GM13977 (cell line): ENCODE data around the gene ILF2.

Experiments used
- DNase-seq: peaks from one replicate; pipeline ENCODE4 v3.0.0; 2012; ENCODE audit warnings: low spot score
- CTCF ChIP-seq: IDR thresholded peaks from 2 replicates; pipeline ENCODE4 v1.5.1; 2012; ENCODE audit warnings: mild to moderate bottlenecking, control low read depth; ENCODE audit not compliant: insufficient read depth; ENCODE audit errors: extremely low read depth, missing control alignments
- in situ Hi-C: fragments of 300-500 bp; cut with MboI; formaldehyde crosslinking; loops from one replicate; pipeline ENCODE4 v1.12.0; 2022; ENCODE audit warnings: low sequenced_read_pairs, low pct_unique_long_range_greater_than_20kb, mixed read lengths, inconsistent platforms; ENCODE audit not compliant: unreplicated experiment

Gene ILF2

GRCh38 chr1:153698020-153698922 is 27.5 kb upstream of the ILF2 start:
- TF ChIP-seq CTCF: no peak
- in situ Hi-C loops: no loop called here
- DNase-seq: no peak

GRCh38 chr1:153697191-153698019 is 26.6 kb upstream of the ILF2 start:
- in situ Hi-C loops: no loop called here
- DNase-seq: no peak
- TF ChIP-seq CTCF: no peak

- in situ Hi-C loops: no loop called here
- no peak for TF ChIP-seq CTCF
- no peak for DNase-seq
Observed at GRCh38 chr1:153696741-153697140, 25.9 kb upstream of the ILF2 start.

GRCh38 chr1:153693466-153693865 is 22.7 kb upstream of the ILF2 start:
- no peak for TF ChIP-seq CTCF
- DNase-seq: no peak
- in situ Hi-C loops: no loop called here

- no peak for TF ChIP-seq CTCF
- DNase-seq: no peak
- in situ Hi-C loops: no loop called here
Observed at GRCh38 chr1:153688736-153689328, 18.0 kb upstream of the ILF2 start.

- DNase-seq: peak; percentile 6
- TF ChIP-seq CTCF: no peak
- in situ Hi-C loops: no loop called here
Observed at GRCh38 chr1:153688276-153688675, 17.5 kb upstream of the ILF2 start.
